WI38 (cell line): Measurements from ENCODE around the gene PPCDC.

Source experiments
- H3K4me3 ChIP-seq: 2 replicates; pipeline ENCODE4 v1.5.1; 2011; ENCODE audit warnings: low read depth, mild to moderate bottlenecking, control low read depth, low read length
- TF ChIP-seq, protein P1 (sequence below): IDR thresholded peaks from 2 replicates; pipeline ENCODE4 v1.5.1; 2012; ENCODE audit warnings: low read depth, mild to moderate bottlenecking, control low read depth, low read length

The PPCDC gene

DNA sequence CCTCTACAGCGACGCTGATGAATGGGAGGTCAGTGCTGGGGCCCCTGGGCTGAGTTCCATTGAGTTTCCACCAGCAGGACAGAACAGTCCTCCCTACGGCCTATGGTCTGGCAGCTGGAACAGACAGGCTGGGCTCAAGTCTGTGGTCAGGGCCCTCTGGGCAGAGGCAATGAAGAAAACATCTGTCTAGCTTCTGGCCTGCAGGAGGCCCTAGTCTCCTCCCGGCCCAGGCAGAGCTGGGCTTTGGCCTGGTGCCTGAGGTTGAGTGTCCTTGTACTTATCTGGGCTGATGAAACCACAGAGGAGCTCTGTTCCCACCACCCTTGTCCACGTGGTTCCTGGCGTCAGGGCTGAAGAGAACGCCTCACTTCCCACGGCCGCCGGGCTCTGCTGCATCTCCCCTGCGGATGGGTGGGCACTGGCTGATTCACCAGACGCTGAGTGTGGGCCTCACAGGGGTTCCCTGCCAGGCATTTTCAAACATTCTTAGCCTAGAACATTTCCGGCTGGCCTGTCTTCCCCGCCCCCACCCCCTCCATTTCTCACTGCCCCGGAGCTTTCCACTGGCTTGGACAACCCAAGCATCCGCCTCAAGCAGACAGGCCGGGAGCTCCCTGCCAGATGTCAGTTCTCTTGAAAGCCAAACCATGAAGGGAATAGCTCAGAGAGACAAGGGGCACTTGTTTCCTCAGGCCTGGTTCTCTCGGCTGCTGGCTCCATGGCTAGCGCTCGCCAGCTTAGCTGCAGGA, 20.3 kb downstream of the PPCDC start:
- no peak overlapping the region for H3K4me3 ChIP-seq
- TF ChIP-seq, protein P1, sequence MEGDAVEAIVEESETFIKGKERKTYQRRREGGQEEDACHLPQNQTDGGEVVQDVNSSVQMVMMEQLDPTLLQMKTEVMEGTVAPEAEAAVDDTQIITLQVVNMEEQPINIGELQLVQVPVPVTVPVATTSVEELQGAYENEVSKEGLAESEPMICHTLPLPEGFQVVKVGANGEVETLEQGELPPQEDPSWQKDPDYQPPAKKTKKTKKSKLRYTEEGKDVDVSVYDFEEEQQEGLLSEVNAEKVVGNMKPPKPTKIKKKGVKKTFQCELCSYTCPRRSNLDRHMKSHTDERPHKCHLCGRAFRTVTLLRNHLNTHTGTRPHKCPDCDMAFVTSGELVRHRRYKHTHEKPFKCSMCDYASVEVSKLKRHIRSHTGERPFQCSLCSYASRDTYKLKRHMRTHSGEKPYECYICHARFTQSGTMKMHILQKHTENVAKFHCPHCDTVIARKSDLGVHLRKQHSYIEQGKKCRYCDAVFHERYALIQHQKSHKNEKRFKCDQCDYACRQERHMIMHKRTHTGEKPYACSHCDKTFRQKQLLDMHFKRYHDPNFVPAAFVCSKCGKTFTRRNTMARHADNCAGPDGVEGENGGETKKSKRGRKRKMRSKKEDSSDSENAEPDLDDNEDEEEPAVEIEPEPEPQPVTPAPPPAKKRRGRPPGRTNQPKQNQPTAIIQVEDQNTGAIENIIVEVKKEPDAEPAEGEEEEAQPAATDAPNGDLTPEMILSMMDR: peak; percentile 34

DNA sequence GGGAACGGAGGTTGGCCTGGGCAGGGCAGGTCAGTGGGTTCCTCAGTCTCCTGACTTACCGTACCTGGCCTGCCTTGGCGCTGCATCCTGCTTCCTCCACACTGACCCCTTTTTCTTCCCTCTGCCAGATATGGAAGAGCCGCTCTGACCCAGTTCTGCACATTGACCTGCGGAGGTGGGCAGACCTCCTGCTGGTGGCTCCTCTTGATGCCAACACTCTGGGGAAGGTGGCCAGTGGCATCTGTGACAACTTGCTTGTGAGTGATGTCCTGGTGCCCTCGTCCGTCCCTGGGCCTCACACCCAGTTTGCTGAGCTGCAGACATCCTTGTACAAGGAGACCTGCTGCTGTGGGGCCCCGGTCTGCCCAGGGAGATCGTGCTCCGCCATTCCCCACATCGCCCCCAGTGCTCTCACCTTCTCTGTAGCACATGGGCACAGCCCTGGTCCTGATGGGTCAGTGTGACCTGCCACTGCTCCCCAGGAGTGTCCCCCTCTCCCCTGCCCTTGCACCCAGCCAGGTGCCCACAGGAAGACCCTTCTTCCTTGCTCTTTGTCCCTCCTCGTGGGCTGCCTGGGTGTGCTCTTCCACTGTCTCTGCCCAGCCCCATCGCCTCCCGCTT, 21.0 kb downstream of the PPCDC start:
- TF ChIP-seq, protein P1: no peak
- no peak overlapping the region for H3K4me3 ChIP-seq

DNA sequence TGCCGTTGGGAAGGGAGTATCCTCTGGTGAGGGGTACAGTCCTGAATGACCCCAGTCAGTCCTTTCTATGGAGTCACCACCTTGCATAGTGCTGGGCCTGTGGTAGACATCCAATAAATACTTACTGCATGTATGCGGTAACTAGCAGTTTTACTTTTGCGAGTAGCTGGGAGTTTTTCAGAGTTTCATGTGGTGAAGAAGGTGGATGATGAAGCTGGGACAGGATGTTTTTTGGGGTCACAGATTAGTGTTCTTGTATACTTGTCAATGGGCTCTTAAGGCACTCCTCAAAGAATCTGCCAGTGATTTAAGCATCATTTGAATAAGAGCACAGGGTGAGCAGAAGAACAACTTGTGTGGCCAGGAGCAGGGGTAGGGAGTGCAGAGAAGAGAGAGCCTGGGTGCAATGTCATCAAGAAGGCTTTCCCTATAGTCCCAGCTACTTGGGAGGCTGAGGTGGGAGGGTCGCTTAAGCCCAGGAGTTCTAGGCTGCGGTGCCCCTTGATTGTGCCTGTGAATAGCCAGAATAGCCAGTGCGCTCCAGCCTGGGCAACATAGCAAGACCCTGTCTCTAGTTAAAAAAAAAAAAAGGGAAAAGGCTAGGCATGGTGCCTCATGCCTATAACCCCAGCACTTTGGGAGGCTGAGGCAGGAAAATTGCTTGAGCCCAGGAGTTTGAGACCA, 22.1 kb downstream of the PPCDC start:
- TF ChIP-seq, protein P1: no peak
- H3K4me3 ChIP-seq: no peak overlapping the region

DNA sequence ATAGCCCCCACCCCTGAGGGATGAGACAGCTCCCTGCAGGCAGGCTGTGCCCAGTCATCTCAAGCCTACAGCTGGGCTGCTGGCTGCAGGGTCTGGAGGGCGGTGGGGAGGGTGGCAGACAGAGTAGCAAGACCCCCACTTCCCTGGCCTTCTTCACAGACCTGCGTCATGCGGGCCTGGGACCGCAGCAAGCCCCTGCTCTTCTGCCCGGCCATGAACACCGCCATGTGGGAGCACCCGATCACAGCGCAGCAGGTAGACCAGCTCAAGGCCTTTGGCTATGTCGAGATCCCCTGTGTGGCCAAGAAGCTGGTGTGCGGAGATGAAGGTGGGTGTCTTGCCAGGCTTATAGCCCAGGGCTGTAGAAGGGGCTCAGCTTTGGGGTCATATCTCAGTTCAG, 25.0 kb downstream of the PPCDC start:
- H3K4me3 ChIP-seq: no peak overlapping the region
- TF ChIP-seq, protein P1: no peak

DNA sequence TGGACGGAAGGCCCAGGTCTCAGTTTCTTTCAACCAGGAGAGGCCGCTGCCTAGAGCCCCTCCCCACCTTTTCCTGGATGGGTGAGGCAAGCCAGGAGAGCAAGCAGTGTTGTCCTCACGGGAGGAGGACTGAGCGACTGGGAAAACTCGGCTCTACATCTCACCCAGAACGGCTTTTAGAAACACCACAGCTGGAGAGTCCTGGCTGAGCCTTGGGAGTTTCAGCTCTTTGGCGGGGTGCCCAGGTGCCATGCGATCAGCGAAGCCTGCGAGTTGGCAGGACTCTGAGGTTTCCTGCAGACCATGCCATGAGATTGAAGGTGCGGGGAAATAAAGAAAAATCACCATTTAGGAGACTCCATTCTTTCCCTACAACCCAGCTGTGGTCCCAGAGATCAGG, 26.0 kb downstream of the PPCDC start:
- TF ChIP-seq, protein P1: no peak
- no peak overlapping the region for H3K4me3 ChIP-seq

DNA sequence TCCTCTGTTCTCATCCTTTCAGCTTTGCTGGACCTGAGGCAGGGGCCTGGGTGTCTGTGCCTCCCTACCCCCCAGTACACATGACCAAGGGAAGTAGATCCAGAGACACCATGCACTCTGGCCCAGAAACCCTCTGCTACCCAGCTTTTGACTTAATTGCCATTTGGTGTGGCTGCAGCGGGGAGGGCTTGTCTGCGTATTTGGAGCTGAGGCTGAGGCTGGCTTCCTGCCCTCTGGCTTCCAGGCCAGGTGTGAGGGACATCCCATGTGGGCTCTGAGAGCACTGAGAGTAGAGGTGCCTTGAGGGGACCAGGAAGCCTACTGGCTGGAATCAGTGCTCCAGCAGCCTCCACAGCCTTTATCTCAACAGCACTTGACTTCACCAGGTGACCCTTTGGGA, 26.9 kb downstream of the PPCDC start:
- H3K4me3 ChIP-seq: no peak overlapping the region
- TF ChIP-seq, protein P1: no peak

DNA sequence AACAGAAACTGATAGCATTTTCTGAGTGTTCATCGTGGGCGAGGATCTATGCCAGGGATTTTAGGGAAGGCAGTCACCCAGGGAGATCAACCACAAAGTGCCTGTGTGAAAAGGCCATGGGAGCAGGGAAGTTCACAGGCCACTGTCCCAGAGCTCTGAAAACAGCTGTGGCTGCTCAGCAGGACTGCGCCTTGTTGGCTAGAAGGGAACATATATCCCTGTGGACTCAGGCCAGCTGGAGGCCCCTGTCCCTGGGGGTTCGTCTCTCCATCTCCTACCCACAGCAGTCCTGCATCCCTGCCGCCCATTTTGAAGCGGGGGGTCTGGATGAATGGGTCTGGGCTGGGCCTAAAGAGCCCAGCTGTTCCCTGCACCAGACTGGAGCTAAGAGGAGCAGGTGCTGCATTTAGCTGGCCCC, 27.8 kb downstream of the PPCDC start:
- H3K4me3 ChIP-seq: no peak overlapping the region
- TF ChIP-seq, protein P1: no peak
